CD4-positive, alpha-beta T cell treated with Interleukin-15 for 1 hour (primary cell): ENCODE data around the gene AGPAT2.
"Not testable (repeated sequence)": the region's sequence is repeated elsewhere in the genome, so short reads cannot be mapped to it uniquely, and the experiment has no call there.

Source experiments
- DNase-seq: peaks from one replicate; pipeline ENCODE4 v3.0.0-alpha.2; 2020

AGPAT2 gene

GRCh38 chr9:136720251-136720897 lies 33.1 kb upstream of the AGPAT2 start:
- no peak for DNase-seq

DNA sequence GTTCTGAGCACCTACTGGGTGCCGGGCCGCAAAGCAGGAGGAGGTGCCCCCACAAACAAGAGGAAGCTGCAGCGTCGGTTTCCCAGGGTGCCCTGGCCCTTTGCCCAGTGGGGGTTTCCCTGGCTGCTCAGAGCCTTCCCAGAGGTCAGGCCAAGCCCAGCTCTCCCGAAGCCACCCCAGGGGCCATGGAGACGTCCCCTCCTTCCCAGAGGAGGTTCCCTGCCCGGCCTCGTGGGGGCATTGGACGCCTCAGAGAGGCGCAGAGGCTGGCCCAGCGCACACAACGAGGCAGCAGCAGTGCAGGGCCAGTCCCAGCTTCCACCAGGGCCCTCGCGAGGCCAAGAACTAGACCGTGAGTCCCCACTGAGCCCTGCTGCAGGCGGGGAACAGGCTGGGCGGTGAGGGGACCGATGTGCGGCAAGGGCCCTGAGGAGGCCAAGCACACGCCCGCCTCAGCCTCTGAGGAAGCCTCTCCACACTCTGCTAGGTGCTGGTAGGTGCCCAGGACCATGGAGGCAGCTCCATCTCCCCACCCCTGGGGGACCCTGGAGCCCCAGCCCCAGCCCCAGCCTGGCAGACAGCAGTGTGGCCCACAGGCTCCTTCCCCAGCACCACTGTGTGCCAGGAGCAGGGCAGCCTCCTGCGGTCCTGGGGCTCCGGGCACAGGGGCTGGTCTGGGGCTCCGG lies 32.1 kb upstream of the AGPAT2 start:
- peak; percentile 54 for DNase-seq

DNA sequence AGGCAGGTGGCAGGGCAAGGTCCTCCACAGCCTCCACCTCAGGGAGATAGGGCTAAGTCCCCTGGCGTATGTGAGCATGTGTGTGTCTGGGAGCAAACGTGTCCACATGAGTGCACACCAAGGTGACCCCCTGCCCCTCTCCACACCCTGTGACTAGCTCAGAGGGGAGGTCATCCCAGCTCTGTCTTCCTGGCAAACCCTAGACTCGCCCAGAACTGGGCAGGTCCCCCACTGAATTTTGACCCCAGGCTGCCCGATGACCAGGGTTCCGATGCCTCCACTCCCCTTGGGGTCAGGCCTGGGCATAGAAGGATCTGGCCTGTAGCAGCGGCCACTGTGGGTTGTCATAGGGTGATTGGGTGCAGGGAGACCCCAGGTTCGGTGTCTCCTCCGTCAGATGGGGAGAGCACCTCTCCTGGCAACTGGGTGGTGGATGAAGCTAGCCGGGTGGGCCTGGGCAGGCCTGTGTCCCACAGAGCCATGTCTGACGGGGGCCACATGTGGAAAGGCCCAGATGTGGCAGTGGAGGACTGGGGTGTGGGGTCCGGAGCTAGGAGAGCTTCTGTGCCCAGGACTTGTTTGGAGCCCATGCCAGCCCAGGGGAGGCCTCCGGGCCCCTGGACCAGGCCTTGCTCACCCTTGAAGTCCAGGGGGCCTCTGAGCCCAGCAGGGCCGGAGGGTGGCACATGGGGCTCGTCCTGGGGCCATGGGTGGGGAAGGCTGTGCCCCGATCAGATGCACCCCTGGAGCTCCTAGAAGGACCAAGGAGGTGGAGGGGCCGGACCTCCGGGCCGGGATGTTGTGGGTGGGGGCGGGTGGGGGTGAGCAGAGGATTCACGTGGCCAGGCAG lies 31.3 kb upstream of the AGPAT2 start:
- no peak for DNase-seq

DNA sequence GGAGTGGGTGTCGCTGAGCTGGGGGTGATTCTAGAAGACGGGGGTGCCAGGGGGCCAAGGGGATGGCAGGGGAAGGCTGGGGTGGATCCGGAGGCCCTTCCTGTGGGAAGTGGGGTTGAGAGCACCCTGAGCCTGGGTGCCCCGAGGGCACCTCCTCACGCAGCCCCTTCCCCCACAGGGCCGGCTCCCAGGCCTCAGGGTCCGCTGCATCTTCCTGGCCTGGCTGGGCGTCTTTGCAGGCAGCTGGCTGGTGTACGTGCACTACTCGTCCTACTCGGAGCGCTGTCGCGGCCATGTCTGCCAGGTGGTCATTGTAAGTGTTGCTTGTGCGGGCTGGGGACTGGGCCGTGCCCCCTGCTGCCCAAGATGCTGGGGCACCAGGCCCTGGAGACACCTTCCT lies 30.1 kb upstream of the AGPAT2 start:
- no peak for DNase-seq

DNA sequence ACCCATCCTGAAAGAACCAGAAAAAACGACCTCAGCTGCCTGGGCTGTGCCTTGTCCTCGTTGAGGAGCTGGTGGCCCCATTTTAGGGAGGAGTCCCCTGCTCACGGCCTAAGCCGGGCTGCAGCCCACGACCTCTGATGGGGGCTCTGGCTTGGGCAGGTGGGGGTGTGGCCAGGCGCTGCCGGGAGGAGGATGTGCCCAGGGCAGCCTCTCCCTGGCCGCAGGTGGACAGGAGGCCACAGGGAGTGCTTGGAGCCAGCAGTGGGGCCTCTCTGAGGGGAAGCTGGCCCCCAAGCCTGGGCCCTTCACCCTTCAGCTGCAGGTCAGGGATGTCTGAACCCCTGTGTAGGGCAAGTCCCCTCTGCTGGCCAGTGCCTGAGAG lies 27.6 kb upstream of the AGPAT2 start:
- DNase-seq: no peak

GRCh38 chr9:136714096-136714892 lies 27.0 kb upstream of the AGPAT2 start:
- no peak for DNase-seq

DNA sequence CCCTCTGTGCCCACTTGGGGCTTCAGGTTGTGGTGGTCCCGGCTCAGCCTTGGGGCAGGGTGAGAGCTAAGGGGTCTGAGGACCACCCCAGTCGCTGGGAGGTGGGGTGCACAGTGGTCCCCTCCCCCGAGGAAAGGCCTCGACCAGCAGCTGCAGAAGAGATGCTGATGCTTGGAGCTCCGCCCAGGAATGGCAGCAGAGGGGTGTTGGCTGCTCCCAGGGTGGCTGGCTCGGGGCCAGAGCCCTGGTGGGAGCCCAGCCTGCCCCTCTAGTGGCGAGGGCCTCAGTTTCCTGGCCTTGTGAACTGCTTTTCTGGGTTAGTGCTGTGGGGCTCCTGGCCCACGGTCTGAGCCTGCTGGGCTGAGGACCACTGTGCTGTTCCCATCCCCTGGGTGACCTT lies 26.3 kb upstream of the AGPAT2 start:
- DNase-seq: no peak

- DNase-seq: no peak
Measured at GRCh38 chr9:136712690-136713544, 25.7 kb upstream of the AGPAT2 start.

DNA sequence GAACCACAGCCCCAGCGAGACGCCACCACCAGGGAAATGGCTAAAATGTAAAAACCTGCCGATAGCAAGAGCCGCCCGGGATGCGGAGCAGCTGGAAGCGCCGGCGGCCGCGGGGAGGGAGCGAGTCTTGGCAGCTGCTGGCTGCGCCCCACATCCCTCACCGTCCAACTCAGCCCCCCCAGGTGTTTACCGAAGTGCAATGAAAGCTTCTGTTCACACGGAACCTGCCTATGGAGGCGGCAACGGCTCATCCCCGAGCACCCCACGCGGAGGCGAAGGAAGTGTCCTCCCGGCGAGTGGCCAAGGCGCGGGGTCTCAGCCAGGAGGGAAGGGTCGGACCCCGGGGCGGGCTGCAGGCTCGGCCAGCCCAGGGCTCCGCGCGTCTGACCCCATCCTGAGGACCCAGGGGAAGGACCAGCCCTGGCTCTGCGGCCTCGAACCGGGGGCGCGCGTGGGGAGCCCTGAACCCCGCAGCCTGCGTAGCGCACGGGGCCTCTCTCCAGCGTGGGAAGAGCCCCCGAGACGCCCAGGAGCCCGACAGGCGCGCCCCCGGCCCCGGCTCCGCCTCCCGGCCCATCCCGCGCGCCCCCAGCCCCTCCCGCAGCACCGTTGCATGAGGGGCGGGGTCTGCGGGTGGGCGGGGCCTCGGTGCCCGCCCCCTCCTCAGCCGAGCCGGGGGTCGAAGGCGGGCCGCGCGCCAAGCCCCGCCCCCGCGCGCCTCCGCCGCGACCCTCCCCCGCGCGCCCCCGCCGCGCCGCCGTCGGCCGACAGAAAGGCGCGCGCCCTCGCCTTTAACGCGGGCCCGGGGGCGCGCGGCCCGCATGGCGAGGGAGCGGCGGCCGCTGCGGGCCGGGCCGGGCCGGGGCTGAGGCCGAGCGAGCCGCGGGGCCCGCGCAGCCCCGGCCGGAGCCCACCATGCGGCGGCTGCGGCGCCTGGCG lies 24.8 kb upstream of the AGPAT2 start, which contains the start of gene DIPK1B:
DIPK1B (plus strand) TSS at position 822 of the 939 bp plus-strand sequence; CDS start at position 916, 94 bp downstream.
- no peak for DNase-seq

GRCh38 chr9:136711219-136711648 lies 24.0 kb upstream of the AGPAT2 start:
- not testable (repeated sequence) for DNase-seq

DNA sequence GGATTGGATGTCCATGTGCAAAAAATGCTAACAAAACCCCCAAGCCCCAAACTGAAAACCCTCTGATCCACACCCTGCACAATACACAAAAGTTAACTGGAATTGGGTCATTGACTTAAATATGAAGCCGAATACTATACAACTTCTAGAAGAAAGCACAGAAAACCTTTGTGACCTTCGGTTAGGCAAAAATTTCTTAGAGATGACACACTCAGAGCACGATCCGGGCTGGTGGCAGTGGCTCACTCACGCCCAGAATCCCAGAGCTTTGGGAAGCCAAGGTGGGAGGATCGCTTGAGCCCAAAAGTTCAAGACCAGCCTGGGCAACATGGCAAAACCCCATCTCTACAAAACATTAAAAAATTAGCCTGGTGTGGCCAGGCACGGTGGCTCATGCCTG lies 23.3 kb upstream of the AGPAT2 start:
- no peak for DNase-seq

DNA sequence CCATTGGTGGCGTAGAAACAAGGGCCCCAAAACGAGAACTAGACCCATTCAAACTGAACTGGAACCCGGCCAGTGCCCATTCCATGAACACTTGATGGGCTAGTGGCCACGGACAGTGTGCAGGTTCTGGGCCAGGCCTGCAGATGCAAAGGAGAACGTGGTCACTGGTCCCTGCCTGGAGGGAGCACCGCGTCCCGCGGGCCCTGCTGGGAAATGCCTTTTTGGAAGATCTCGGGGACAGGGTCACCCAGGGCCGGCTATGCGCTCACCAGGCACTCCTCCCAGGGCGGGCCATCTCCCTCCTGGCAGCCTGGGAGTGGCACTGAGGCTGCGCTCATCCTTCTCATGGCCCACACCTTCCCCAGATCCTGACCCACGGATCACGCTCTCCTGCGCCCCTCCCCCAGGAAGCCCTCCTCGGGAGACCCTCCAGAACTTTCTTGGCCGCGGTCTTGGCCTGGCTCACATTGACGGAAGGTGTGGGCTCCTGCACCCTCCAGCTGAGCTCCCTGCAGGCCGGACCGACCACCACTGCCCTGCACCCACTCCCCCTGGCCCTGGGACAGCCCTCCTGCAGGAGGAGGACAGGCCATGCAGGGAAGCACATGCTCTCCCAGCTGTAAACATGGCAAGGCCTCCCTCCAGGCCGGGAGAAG lies 22.3 kb upstream of the AGPAT2 start:
- no peak for DNase-seq

GRCh38 chr9:136707849-136708517 lies 20.7 kb upstream of the AGPAT2 start:
- DNase-seq: no peak

GRCh38 chr9:136707011-136707410 lies 19.8 kb upstream of the AGPAT2 start:
- no peak for DNase-seq

- peak; percentile 29 for DNase-seq
Measured at GRCh38 chr9:136705564-136705963, 18.3 kb upstream of the AGPAT2 start.

DNA sequence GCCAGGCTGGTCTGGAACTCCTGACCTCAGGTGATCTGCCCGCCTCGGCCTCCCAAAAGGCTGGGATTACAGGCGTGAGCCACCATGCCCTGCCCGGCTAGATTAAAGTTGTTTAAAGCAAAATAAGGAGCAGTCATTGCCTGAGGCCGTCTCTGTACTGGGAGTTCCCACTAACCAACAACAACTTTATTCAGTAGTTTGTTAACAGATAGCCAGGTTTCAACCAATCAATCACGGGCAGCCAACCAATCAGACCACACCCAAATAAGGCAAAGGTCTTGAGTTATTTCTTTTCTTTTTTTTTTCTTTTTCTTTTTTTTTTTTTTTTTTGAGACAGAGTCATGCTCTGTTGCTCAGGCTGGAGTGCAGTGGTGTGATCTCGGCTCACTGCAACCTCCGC lies 17.5 kb upstream of the AGPAT2 start:
- DNase-seq: not testable (repeated sequence)

DNA sequence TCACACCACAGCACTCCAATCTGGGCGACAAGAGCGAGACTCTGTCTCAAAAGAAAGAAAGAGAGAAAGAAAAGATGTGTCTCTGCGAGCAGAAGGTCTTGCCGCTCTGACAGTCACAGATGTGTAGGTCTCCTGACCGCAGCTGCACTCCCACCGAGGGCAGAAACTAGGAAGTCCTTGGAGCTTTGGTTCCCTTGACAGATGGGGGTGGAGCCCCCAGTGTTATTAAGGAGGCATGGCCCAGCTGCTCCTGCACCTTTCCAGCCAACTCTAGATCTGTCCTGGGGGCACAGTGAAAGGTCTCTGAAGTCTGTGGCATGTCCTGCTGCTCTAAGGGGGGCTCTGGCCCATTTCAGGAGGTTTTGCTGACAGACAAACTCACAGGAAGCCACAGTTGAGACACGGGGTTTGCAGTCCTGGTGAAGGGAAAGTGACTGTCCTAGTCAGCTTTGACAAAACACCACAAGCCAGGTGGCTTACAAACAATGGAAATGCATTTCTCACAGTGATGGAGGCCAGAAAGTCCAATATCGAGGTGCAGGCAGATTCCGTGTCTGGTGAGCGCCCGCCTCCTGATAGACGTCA lies 16.1 kb upstream of the AGPAT2 start:
- no peak for DNase-seq

- DNase-seq: no peak
Measured at GRCh38 chr9:136701668-136702053, 14.4 kb upstream of the AGPAT2 start.
